H1 (cell line): ENCODE data around the gene RBBP8. TPM values are rescaled to one million over a fixed set of nuclear protein-coding genes. Genes with fewer than 3 reads are reported as not detected.
A peak's percentile ranks its signal among the peaks of the same experiment; 100 is the strongest.

Experiments used
- CTCF ChIA-PET: fragments of 300-600 bp; sonication (Branson Sonifier 250); formaldehyde crosslinking; loops from one replicate; lab custom pipeline; 2021; ENCODE audit not compliant: partially characterized antibody; lab: Charles Lee
- POLR2A ChIA-PET: fragments of 300-600 bp; sonication (Branson Sonifier 250); formaldehyde crosslinking; loops from one replicate; lab custom pipeline; 2021; ENCODE audit warnings: inconsistent platforms; ENCODE audit not compliant: partially characterized antibody; lab: Charles Lee
- DNase-seq, 2 experiments: peaks; one replicate each; pipeline versions ENCODE4 v3.0.0 to v3.0.0-alpha.2; 2010 to 2022; ENCODE audit warnings: low spot score in 2 of 2, low read depth in 1 of 2, mixed read lengths in 1 of 2
- FAIRE-seq: peaks from 2 replicates; lab custom pipeline; 2011; peaks lifted over from hg19 to GRCh38; lab: Jason Lieb, UNC
- H2AFZ ChIP-seq: 2 replicates; pipeline ENCODE4 v1.8.1; 2012; ENCODE audit warnings: low read length, inconsistent platforms
- H2AK5ac ChIP-seq: 2 replicates; pipeline ENCODE4 v1.6.1; 2013; ENCODE audit warnings: low read depth, low read length
- H2BK120ac ChIP-seq: replicated peaks from 2 replicates; pipeline ENCODE3; 2013; ENCODE audit warnings: low read depth, low read length, inconsistent platforms
- H2BK12ac ChIP-seq: 2 replicates; pipeline ENCODE4 v1.6.1; 2013; ENCODE audit warnings: low read depth, low read length
- H2BK15ac ChIP-seq: 2 replicates; pipeline ENCODE4 v1.6.1; 2013; ENCODE audit warnings: low read length
- H2BK20ac ChIP-seq: 2 replicates; pipeline ENCODE4 v1.6.1; 2013; ENCODE audit warnings: low read length
- H2BK5ac ChIP-seq: 2 replicates; pipeline ENCODE4 v1.6.1; 2013; ENCODE audit warnings: low read depth, low read length
- H3K14ac ChIP-seq: 2 replicates; pipeline ENCODE4 v1.6.1; 2013; ENCODE audit warnings: inconsistent platforms; ENCODE audit not compliant: insufficient read length
- H3K18ac ChIP-seq: 2 replicates; pipeline ENCODE4 v1.6.1; 2013; ENCODE audit warnings: low read length; ENCODE audit errors: extremely low read depth
- H3K23ac ChIP-seq: 2 replicates; pipeline ENCODE4 v1.6.1; 2013; ENCODE audit warnings: inconsistent platforms; ENCODE audit not compliant: insufficient read length
- H3K23me2 ChIP-seq: 2 replicates; pipeline ENCODE4 v1.6.1; 2013; ENCODE audit warnings: low read depth, low read length
- H3K27ac ChIP-seq: 2 replicates; pipeline ENCODE4 v1.6.1; 2011; ENCODE audit warnings: low read depth, low read length, inconsistent platforms
- H3K27me3 ChIP-seq, 4 experiments: replicated peaks in 1 of 4; 1 replicate in 1 of 4; 2 replicates in 3 of 4; pipeline versions ENCODE4 v1.6.1 to v1.8.1; 2011 to 2013; ENCODE audit warnings: low read length in 3 of 4, mild to moderate bottlenecking in 3 of 4, inconsistent platforms in 2 of 4, mixed read lengths in 2 of 4, moderate library complexity in 1 of 4; ENCODE audit not compliant: control insufficient read depth in 3 of 4, insufficient read depth in 3 of 4; ENCODE audit errors: extremely low read depth in 1 of 4
- H3K36me3 ChIP-seq, 4 experiments: 2 replicates each; pipeline versions ENCODE4 v1.6.1 to v1.8.1; 2011 to 2013; ENCODE audit warnings: mild to moderate bottlenecking in 4 of 4, low read length in 3 of 4, moderate library complexity in 2 of 4, control low read depth in 1 of 4, inconsistent platforms in 1 of 4; ENCODE audit not compliant: insufficient read depth in 4 of 4, control insufficient read depth in 2 of 4
- H3K4ac ChIP-seq: replicated peaks from 2 replicates; pipeline ENCODE3; 2013; ENCODE audit warnings: low read length, low read depth, mixed read lengths, inconsistent platforms; ENCODE audit not compliant: insufficient read length
- H3K4me1 ChIP-seq, 4 experiments: replicated peaks in 1 of 4; 1 replicate in 1 of 4; 2 replicates in 3 of 4; pipeline versions ENCODE4 v1.6.1 to v1.8.1; 2011 to 2013; ENCODE audit warnings: low read length in 3 of 4, inconsistent platforms in 2 of 4, mixed read lengths in 1 of 4; ENCODE audit not compliant: insufficient read depth in 4 of 4, control insufficient read depth in 3 of 4
- H3K4me2 ChIP-seq, 2 experiments: 2 replicates each; pipeline versions ENCODE4 v1.6.1 to v1.8.1; 2011 to 2013; ENCODE audit warnings: low read depth in 2 of 2, low read length in 2 of 2, control low read depth in 1 of 2, inconsistent platforms in 1 of 2, mild to moderate bottlenecking in 1 of 2; ENCODE audit not compliant: insufficient read depth in 1 of 2
- H3K4me3 ChIP-seq, 4 experiments: fragments of 200-600, 300-600 bp in 1 of 4; sonication (generic), shearing (Covaris generic), sonication (Bioruptor Twin) in 1 of 4; 2 replicates each; pipeline versions ENCODE4 v1.5.1 to v1.8.1; 2011 to 2016; ENCODE audit warnings: low read length in 4 of 4, low read depth in 3 of 4, control low read depth in 2 of 4, inconsistent platforms in 2 of 4, mild to moderate bottlenecking in 2 of 4, mixed read lengths in 1 of 4, moderate library complexity in 1 of 4; ENCODE audit not compliant: insufficient read depth in 2 of 4; ENCODE audit errors: extremely low read depth in 1 of 4
- H3K56ac ChIP-seq: replicated peaks from 2 replicates; pipeline ENCODE3; 2013; ENCODE audit warnings: low read depth, mild to moderate bottlenecking, mixed read lengths, low read length, inconsistent platforms; ENCODE audit not compliant: insufficient read length
- H3K79me1 ChIP-seq: 2 replicates; pipeline ENCODE4 v1.6.1; 2013; ENCODE audit warnings: low read depth, low read length, control low read depth
- H3K79me2 ChIP-seq, 2 experiments: 2 replicates each; pipeline versions ENCODE4 v1.6.1 to v1.8.1; 2012 to 2013; ENCODE audit warnings: low read length in 2 of 2, mild to moderate bottlenecking in 2 of 2, inconsistent platforms in 1 of 2; ENCODE audit not compliant: insufficient read depth in 2 of 2, control insufficient read depth in 1 of 2
- H3K9ac ChIP-seq, 4 experiments: replicated peaks in 1 of 4; 1 replicate in 1 of 4; 2 replicates in 3 of 4; pipeline versions ENCODE4 v1.6.1 to v1.8.1; 2011 to 2013; ENCODE audit warnings: low read depth in 3 of 4, low read length in 3 of 4, control low read depth in 2 of 4, mild to moderate bottlenecking in 2 of 4, moderate library complexity in 2 of 4, inconsistent platforms in 1 of 4; ENCODE audit errors: extremely low read depth in 1 of 4
- H3K9me3 ChIP-seq, 2 experiments: 2 replicates each; pipeline versions ENCODE4 v1.6.1 to v1.8.1; 2012 to 2013; ENCODE audit warnings: mild to moderate bottlenecking in 2 of 2, moderate library complexity in 2 of 2, control low read depth in 1 of 2, inconsistent platforms in 1 of 2, low read depth in 1 of 2, low read length in 1 of 2, mixed read lengths in 1 of 2; ENCODE audit not compliant: insufficient read depth in 2 of 2
- H4K20me1 ChIP-seq, 2 experiments: replicated peaks in 1 of 2; 2 replicates each; pipeline versions ENCODE3 to v1.8.1; 2011 to 2013; ENCODE audit warnings: inconsistent platforms in 2 of 2, low read length in 2 of 2, mild to moderate bottlenecking in 1 of 2; ENCODE audit not compliant: insufficient read depth in 2 of 2, control insufficient read depth in 1 of 2
- H4K5ac ChIP-seq: 2 replicates; pipeline ENCODE4 v1.6.1; 2013; ENCODE audit warnings: low read length, low read depth, mixed read lengths, inconsistent platforms; ENCODE audit not compliant: insufficient read length
- H4K8ac ChIP-seq: 2 replicates; pipeline ENCODE4 v1.8.0; 2013; ENCODE audit warnings: mild to moderate bottlenecking, moderate library complexity, low read length, inconsistent platforms; ENCODE audit not compliant: insufficient read depth; ENCODE audit errors: extremely low read depth
- H4K91ac ChIP-seq: replicated peaks from 2 replicates; pipeline ENCODE3; 2013; ENCODE audit warnings: low read length, mixed read lengths, inconsistent platforms; ENCODE audit not compliant: insufficient read length
- CBX8 ChIP-seq: fragments of 300-800, 300-1000 bp; sonication (generic); IDR thresholded peaks from 2 replicates; pipeline ENCODE4 v1.7.1; 2016; ENCODE audit warnings: low read depth, low read length, borderline replicate concordance
- CREB1 ChIP-seq: IDR thresholded peaks from 2 replicates; pipeline ENCODE4 v1.6.1; 2012; ENCODE audit warnings: inconsistent platforms
- JUN ChIP-seq: IDR thresholded peaks from 2 replicates; pipeline ENCODE4 v1.6.1; 2011; ENCODE audit warnings: low read depth, mild to moderate bottlenecking, improper control_type of control experiment, low read length
- KDM1A ChIP-seq: fragments of 200-600, 300-600 bp; sonication (generic); IDR thresholded peaks from 2 replicates; pipeline ENCODE4 v1.7.1; 2016; ENCODE audit warnings: mild to moderate bottlenecking, low read length, borderline replicate concordance
- KDM4A ChIP-seq: IDR thresholded peaks from one replicate; pipeline ENCODE4 v1.7.1; 2012; ENCODE audit warnings: low read depth, mild to moderate bottlenecking, moderate library complexity, low read length, inconsistent platforms; ENCODE audit not compliant: severe bottlenecking
- MAFK ChIP-seq: IDR thresholded peaks from 2 replicates; pipeline ENCODE4 v1.6.1; 2012; ENCODE audit warnings: low read depth, mild to moderate bottlenecking, improper control_type of control experiment, low read length
- RBBP5 ChIP-seq: IDR thresholded peaks from 2 replicates; pipeline ENCODE4 v1.7.1; 2012; ENCODE audit warnings: low read depth, mild to moderate bottlenecking, inconsistent platforms, low read length, moderate library complexity, borderline replicate concordance
- RFX5 ChIP-seq: IDR thresholded peaks from 2 replicates; pipeline ENCODE4 v1.6.1; 2011; ENCODE audit warnings: low read depth, low read length, improper control_type of control experiment, borderline replicate concordance
- SIRT6 ChIP-seq: IDR thresholded peaks from one replicate; pipeline ENCODE4 v1.7.1; 2012; ENCODE audit warnings: low read length, inconsistent platforms
- SUZ12 ChIP-seq: fragments of 200-600 bp; sonication (generic); IDR thresholded peaks from 2 replicates; pipeline ENCODE4 v1.6.1; 2012; ENCODE audit warnings: mild to moderate bottlenecking, inconsistent platforms, low read length, moderate library complexity, mixed read lengths
- TAF7 ChIP-seq: optimal IDR thresholded peaks from 2 replicates; pipeline ENCODE3; 2011; ENCODE audit warnings: low read depth, mild to moderate bottlenecking, inconsistent platforms, low read length, moderate library complexity, borderline replicate concordance
- USF2 ChIP-seq: IDR thresholded peaks from 2 replicates; pipeline ENCODE4 v1.6.1; 2011; ENCODE audit warnings: low read length, improper control_type of control experiment
- ZNF274 ChIP-seq: IDR thresholded peaks from 2 replicates; pipeline ENCODE4 v1.7.0; 2012; ENCODE audit warnings: low read length, borderline replicate concordance; ENCODE audit errors: extremely low read depth
- WGBS, 2 experiments: shearing (Covaris generic) in 1 of 2; methylation state at CpG; one replicate each; pipeline versions ENCODE4 v1.1.6 to v1.1.7; 2013 to 2015; ENCODE audit warnings: low lambda C conversion rate in 2 of 2, mixed read lengths in 2 of 2, inconsistent platforms in 1 of 2, low coverage in 1 of 2, missing lambda C conversion rate in 1 of 2; ENCODE audit not compliant: insufficient replicate concordance in 2 of 2, insufficient coverage in 1 of 2, insufficient read length in 1 of 2; ENCODE audit errors: extremely low coverage in 1 of 2, missing lambda C conversion rate in 1 of 2; 5-methylcytosine and 5-hydroxymethylcytosine counted together
- polyA plus RNA-seq, 7 experiments: library from polyadenylated mRNA; depleted of rRNA in 3 of 7; stranded (reverse) in 5 of 7; unstranded in 2 of 7; fragments of >200 nt in 5 of 7; fragments of 200-250 nt in 2 of 7; gene quantifications; 1 replicate in 5 of 7; 2 replicates in 1 of 7; 4 replicates in 1 of 7; pipeline versions ENCODE4 v1.2.1 to v1.2.3, GENCODE V29; 2011 to 2013; ENCODE audit warnings: missing spikeins in 2 of 7, mixed read lengths in 2 of 7
- total RNA-seq: library from RNA; stranded (reverse); fragmentation: NEBNext Ultra II Directional; extraction: Animal tissue kit (Norgen Biotek cat#: 25700); gene quantifications from 2 replicates; pipeline ENCODE4 v1.2.1, GENCODE V29; 2021

RBBP8 gene
- total and polyA plus RNA-seq, 2 of the 8 experiments (the other 6 are each of a cell fraction or from before 2014, with no cell fraction given): 16.1 to 65.8 TPM

- Histone ChIP-seq H2AK5ac (no peak overlapping the region), H2AFZ (peak overlapping the region; percentile 76; the same call in 1 of the 2 replicates), H3K4me1 (peaks cover 0 to 2% (median 0%) of the 10 kb centered on the region in 4 experiments; a peak in 2 of 7 replicates), H4K8ac (no peak overlapping the region), H3K56ac (no peak overlapping the region), H2BK12ac (no peak overlapping the region), H3K79me2 (no peaks in the 10 kb centered on the region), H3K18ac (no peak overlapping the region), H3K23me2 (no peaks in the 10 kb centered on the region), H4K5ac (no peak overlapping the region), H3K23ac (no peak overlapping the region), H4K20me1 (no peaks in the 10 kb centered on the region), H2BK15ac (no peak overlapping the region), H3K79me1 (no peaks in the 10 kb centered on the region), H2BK5ac (no peak overlapping the region), H2BK120ac (no peak overlapping the region), H3K4me3 (no peak overlapping the region), H3K36me3 (peaks cover 0 to 2% (median 0%) of the 10 kb centered on the region in 4 experiments; a peak in 2 of 8 replicates), H3K27me3 (no peaks in the 10 kb centered on the region), H4K91ac (no peak overlapping the region), H3K9me3 (no peaks in the 10 kb centered on the region), H3K14ac (no peak overlapping the region), H3K4me2 (no peak overlapping the region), H2BK20ac (no peak overlapping the region), H3K9ac (no peak overlapping the region), H3K27ac (no peak overlapping the region), H3K4ac (no peak overlapping the region)
- POLR2A ChIA-PET: no interaction called here
- 91% methylated on average over 5 of the region's 5 CpGs; no CpG with 5 or more reads in 1 of the 2 experiments for WGBS, 2 experiments
- FAIRE-seq (no peak), DNase-seq (no peak)
- CTCF ChIA-PET: interaction anchor here (0.8 kb wide), 1 partner anchor 260 kb away, joined by 4 read pairs; no protein-coding TSS in a partner anchor
- TF ChIP-seq SUZ12: no peak
- TF ChIP-seq KDM4A: no peak
- no peak for TF ChIP-seq JUN
- no peak for TF ChIP-seq RFX5
- TF ChIP-seq ZNF274: no peak
- TF ChIP-seq SIRT6: no peak
- TF ChIP-seq CREB1: no peak
- no peak for TF ChIP-seq TAF7
- no peak for TF ChIP-seq MAFK
- TF ChIP-seq RBBP5: no peak
- TF ChIP-seq CBX8: no peak
- TF ChIP-seq USF2: no peak
- no peak for TF ChIP-seq KDM1A
These were observed 138.2 kb downstream of the RBBP8 start for GRCh38 chr18:23071285-23071684.
